Neutrophil (primary cell): ENCODE data around the gene MARVELD1.

Source experiments
- H3K27ac ChIP-seq: fragments of 200-600 bp; sonication (generic); 2 replicates; pipeline ENCODE4 v1.5.1; 2016; ENCODE audit warnings: mild to moderate bottlenecking, moderate library complexity
- H3K27me3 ChIP-seq: fragments of 200-600 bp; sonication (generic); 2 replicates; pipeline ENCODE4 v1.6.0; 2016; ENCODE audit warnings: mild to moderate bottlenecking
- H3K36me3 ChIP-seq: fragments of 200-600 bp; sonication (generic); 2 replicates; pipeline ENCODE4 v1.5.1; 2017
- H3K4me1 ChIP-seq, 2 experiments: fragments of 200-600 bp in 1 of 2; sonication (generic) in 1 of 2; 1 replicate in 1 of 2; 2 replicates in 1 of 2; pipeline versions ENCODE4 v1.5.1 to v1.6.1; 2013 to 2016; ENCODE audit warnings: low read depth in 1 of 2, low read length in 1 of 2, mild to moderate bottlenecking in 1 of 2, moderate library complexity in 1 of 2; ENCODE audit not compliant: control insufficient read depth in 1 of 2, insufficient read depth in 1 of 2
- H3K4me3 ChIP-seq, 2 experiments: fragments of 200-600 bp in 1 of 2; sonication (generic) in 1 of 2; 1 replicate in 1 of 2; 2 replicates in 1 of 2; pipeline ENCODE4 v1.5.1; 2013 to 2016; ENCODE audit warnings: low read depth in 1 of 2, low read length in 1 of 2, mild to moderate bottlenecking in 1 of 2, moderate library complexity in 1 of 2
- H3K9me3 ChIP-seq: fragments of 200-600 bp; sonication (generic); 2 replicates; pipeline ENCODE4 v1.5.1; 2016
- CTCF ChIP-seq: fragments of 200-600 bp; sonication (generic); IDR thresholded peaks from 2 replicates; pipeline ENCODE4 v1.5.1; 2016; ENCODE audit warnings: antibody characterized with exemption

MARVELD1 gene

GRCh38 chr10:97673736-97674525, 39.6 kb upstream of the MARVELD1 start:
- Histone ChIP-seq H3K9me3 (no peaks in the 10 kb centered on the region), H3K4me1 (no peaks in the 10 kb centered on the region), H3K36me3 (no peaks in the 10 kb centered on the region), H3K27ac (no peak overlapping the region), H3K27me3 (no peaks in the 10 kb centered on the region), H3K4me3 (no peak overlapping the region)
- no peak for TF ChIP-seq CTCF

- H3K27me3 ChIP-seq = no peaks in the 10 kb centered on the region
- H3K36me3 ChIP-seq = no peaks in the 10 kb centered on the region
- no peak overlapping the region for H3K4me3 ChIP-seq
- no peak overlapping the region for H3K27ac ChIP-seq
- no peaks in the 10 kb centered on the region for H3K4me1 ChIP-seq
- TF ChIP-seq CTCF = no peak
- no peaks in the 10 kb centered on the region for H3K9me3 ChIP-seq
Measured at GRCh38 chr10:97675222-97675621, 38.3 kb upstream of the MARVELD1 start.

GRCh38 chr10:97676770-97677581, 36.6 kb upstream of the MARVELD1 start:
- Histone ChIP-seq H3K27ac (no peak overlapping the region), H3K36me3 (no peaks in the 10 kb centered on the region), H3K9me3 (no peaks in the 10 kb centered on the region), H3K27me3 (no peaks in the 10 kb centered on the region), H3K4me3 (no peak overlapping the region), H3K4me1 (no peaks in the 10 kb centered on the region)
- peak; percentile 78 for TF ChIP-seq CTCF

GRCh38 chr10:97679594-97679993, 33.9 kb upstream of the MARVELD1 start:
- Histone ChIP-seq H3K4me1 (no peaks in the 10 kb centered on the region), H3K9me3 (no peaks in the 10 kb centered on the region), H3K27ac (no peak overlapping the region), H3K4me3 (no peak overlapping the region), H3K36me3 (no peaks in the 10 kb centered on the region), H3K27me3 (no peaks in the 10 kb centered on the region)
- no peak for TF ChIP-seq CTCF

GRCh38 chr10:97682042-97682441, 31.5 kb upstream of the MARVELD1 start:
- H3K27me3 ChIP-seq = peaks cover 11% of the 10 kb centered on the region
- H3K4me1 ChIP-seq = peaks cover 7 to 9% of the 10 kb centered on the region in 2 experiments
- TF ChIP-seq CTCF = no peak
- no peak overlapping the region for H3K27ac ChIP-seq
- H3K4me3 ChIP-seq = no peak overlapping the region
- no peaks in the 10 kb centered on the region for H3K36me3 ChIP-seq
- H3K9me3 ChIP-seq = no peaks in the 10 kb centered on the region
